Neuron (in vitro differentiated cells): ENCODE measurements around the gene GAGE12J.
"Not testable (repeated sequence)": the region's sequence is repeated elsewhere in the genome, so short reads cannot be mapped to it uniquely, and the experiment has no call there.

Experiments
- H2AFZ ChIP-seq: one replicate; pipeline ENCODE4 v1.6.1; 2013; ENCODE audit warnings: low read depth, mild to moderate bottlenecking, inconsistent platforms, low read length, moderate library complexity
- H3K27me3 ChIP-seq: one replicate; pipeline ENCODE4 v1.6.1; 2013; ENCODE audit warnings: low read length; ENCODE audit not compliant: insufficient read depth
- H3K36me3 ChIP-seq: one replicate; pipeline ENCODE4 v1.6.1; 2013; ENCODE audit warnings: low read length; ENCODE audit not compliant: insufficient read depth
- H3K4me1 ChIP-seq: one replicate; pipeline ENCODE4 v1.6.1; 2013; ENCODE audit warnings: low read length; ENCODE audit not compliant: insufficient read depth
- H3K4me3 ChIP-seq: 2 replicates; pipeline ENCODE4 v1.5.1; 2013; ENCODE audit warnings: mild to moderate bottlenecking, low read length, moderate library complexity
- H3K9me3 ChIP-seq: one replicate; pipeline ENCODE4 v1.6.1; 2013; ENCODE audit warnings: low read length

GAGE12J gene

DNA sequence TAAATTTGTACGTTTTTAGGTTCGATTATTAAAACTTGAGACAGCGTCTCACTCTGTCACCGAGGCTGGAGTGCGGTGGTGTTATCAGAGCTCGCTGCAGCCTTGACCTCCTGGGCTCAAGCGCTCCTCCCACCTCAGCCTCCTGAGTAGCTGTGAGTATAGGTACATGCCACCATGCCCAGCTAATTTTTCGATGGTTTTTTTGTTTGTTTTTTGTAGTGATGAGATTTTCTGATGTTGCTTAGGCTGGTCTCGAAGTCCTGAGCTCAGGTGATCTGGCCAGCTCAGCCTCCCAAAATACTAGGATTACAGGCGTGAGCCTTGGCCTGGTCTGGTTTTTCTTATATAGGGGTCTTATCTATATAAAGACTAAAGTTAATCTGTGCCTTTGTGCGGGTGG is 8.6 kb downstream of the GAGE12J start:
- not testable (repeated sequence) for H3K9me3 ChIP-seq, H3K4me3 ChIP-seq, H3K36me3 ChIP-seq, H3K27me3 ChIP-seq, H2AFZ ChIP-seq, H3K4me1 ChIP-seq

DNA sequence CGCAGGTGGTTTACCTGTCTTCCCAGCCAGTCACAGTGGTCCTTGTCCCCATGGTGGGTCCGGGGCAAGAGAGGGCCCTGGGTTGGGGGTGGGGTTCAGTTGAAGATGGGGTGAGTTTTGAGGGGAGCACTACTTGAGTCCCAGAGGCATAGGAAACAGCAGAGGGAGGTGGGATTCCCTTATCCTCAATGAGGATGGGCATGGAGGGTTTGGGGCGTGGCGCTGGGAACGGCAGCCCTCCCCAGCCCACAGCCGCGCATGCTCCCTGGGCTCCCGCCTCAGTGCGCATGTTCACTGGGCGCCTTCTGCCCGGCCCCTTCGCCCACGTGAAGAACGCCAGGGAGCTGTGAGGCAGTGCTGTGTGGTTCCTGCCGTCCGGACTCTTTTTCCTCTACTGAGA is 9.4 kb downstream of the GAGE12J start, which contains the start of gene GAGE13:
Gene GAGE13 (plus strand): TSS at position 301 of the 400 bp plus-strand sequence. CDS start 1,156 bp downstream, outside the sequence.
- not testable (repeated sequence) for H3K9me3 ChIP-seq, H3K27me3 ChIP-seq, H3K4me3 ChIP-seq, H3K4me1 ChIP-seq, H2AFZ ChIP-seq, H3K36me3 ChIP-seq

DNA sequence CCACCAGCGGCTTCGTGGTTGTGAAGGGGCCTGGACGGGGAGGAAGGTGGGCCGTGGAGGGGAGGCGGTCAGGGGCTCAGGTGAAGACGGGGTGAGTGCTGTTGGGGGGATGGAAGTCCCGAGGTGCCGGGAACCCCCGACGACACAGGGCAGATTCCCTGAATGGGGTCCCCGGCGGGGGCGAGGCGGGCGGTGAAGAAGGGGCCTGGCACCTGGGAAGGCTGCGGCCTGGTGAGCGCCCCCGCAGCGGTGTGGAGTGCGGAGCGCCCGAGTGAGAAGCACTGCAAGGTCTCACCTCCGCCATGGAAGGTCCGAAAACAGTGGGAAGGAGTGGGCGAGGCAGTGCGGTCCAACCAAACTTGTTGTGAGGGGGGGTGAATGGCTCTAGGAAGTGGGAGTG is 10.0 kb downstream of the GAGE12J start:
- H3K4me1 ChIP-seq, H3K9me3 ChIP-seq, H2AFZ ChIP-seq, H3K27me3 ChIP-seq, H3K4me3 ChIP-seq, H3K36me3 ChIP-seq: not testable (repeated sequence)

DNA sequence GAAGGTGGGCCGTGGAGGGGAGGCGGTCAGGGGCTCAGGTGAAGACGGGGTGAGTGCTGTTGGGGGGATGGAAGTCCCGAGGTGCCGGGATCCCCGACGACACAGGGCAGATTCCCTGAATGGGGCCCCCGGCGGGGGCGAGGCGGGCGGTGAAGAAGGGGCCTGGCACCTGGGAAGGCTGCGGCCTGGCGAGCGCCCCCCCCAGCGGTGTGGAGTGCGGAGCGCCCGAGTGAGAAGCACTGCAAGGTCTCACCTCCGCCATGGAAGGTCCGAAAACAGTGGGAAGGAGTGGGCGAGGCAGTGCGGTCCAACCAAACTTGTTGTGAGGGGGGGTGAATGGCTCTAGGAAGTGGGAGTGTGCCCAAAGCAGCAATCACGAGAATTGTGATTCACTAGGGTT is 19.6 kb downstream of the GAGE12J start:
- H3K27me3 ChIP-seq, H3K9me3 ChIP-seq, H2AFZ ChIP-seq, H3K4me1 ChIP-seq, H3K4me3 ChIP-seq, H3K36me3 ChIP-seq: not testable (repeated sequence)

DNA sequence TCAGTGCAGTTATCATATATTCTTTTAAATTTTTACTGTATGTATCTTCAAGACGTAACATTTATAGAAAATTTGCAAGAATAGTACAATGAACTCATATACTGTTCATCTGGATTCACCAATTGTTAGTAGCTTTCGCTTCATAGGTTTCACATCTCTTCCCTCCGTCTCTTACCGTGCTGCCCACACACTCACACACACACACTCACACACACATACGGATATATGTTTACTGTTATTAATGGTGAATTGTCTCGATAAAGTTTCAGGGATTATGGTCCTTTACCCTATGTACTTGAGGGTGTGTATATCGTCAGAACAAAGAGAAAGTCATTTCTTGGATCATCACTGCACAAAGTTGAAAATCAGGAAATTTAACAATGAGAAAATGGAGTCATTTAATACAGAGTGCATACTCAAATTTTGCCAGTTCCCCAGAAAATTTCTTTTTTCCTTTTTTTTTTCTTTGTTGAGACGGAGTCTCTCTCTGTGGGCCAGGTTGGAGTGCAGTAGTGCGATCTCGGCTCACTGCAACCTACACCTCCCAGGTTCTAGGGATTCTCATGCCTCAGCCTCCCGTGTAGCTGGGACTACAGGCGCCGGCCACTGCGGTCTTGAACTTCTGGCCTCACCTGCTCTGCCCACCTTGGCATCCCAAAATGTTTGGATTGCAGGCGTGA is 22.8 kb downstream of the GAGE12J start:
- H3K9me3 ChIP-seq, H3K4me1 ChIP-seq, H3K4me3 ChIP-seq, H3K27me3 ChIP-seq, H3K36me3 ChIP-seq, H2AFZ ChIP-seq: not testable (repeated sequence)

DNA sequence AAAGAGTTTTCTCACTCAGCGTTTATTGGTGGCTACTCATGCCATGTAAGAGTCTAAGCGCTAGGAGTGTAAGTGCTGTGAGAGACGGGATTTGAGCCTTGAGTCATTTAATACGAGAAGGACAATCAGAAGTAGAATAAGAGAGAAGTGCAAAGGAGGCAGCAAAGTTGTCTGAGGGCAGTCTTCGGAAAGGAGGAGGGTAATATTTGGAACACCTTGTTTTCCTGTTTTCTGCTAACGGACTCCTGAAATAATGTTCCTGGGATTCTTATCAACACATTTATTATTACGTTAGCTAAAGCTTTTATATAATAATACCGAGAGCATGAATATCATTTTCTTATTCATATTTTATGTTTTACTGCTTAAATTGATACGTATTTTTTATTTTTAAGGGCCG is 23.6 kb downstream of the GAGE12J start:
- H3K4me3 ChIP-seq, H3K9me3 ChIP-seq, H3K4me1 ChIP-seq, H3K27me3 ChIP-seq, H3K36me3 ChIP-seq, H2AFZ ChIP-seq: not testable (repeated sequence)

DNA sequence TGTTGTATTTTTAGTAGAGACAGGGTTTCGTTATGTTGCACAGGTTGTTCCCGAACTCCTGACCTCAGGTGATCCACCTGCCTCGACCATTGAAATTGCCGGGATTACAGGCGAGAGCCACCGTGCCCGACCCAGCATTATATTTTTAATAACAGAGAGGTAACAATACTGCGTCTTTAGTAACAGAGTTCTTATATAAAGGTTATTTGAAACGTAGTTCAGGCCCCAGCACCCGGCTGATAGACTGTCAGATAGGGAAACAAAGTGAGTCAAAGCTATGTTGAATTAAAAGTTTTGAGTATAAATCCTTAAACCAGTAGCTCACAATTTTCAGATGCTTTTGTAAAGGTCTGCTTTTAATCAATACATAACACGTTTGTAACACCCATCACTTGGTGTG is 24.3 kb downstream of the GAGE12J start:
- H3K4me1 ChIP-seq, H3K4me3 ChIP-seq, H3K27me3 ChIP-seq, H3K36me3 ChIP-seq, H3K9me3 ChIP-seq, H2AFZ ChIP-seq: not testable (repeated sequence)
